ENCODE results near the gene MPRIP.
"Not testable (repeated sequence)": the region's sequence is repeated elsewhere in the genome, so short reads cannot be mapped to it uniquely, and the experiment has no call there.

DNA sequence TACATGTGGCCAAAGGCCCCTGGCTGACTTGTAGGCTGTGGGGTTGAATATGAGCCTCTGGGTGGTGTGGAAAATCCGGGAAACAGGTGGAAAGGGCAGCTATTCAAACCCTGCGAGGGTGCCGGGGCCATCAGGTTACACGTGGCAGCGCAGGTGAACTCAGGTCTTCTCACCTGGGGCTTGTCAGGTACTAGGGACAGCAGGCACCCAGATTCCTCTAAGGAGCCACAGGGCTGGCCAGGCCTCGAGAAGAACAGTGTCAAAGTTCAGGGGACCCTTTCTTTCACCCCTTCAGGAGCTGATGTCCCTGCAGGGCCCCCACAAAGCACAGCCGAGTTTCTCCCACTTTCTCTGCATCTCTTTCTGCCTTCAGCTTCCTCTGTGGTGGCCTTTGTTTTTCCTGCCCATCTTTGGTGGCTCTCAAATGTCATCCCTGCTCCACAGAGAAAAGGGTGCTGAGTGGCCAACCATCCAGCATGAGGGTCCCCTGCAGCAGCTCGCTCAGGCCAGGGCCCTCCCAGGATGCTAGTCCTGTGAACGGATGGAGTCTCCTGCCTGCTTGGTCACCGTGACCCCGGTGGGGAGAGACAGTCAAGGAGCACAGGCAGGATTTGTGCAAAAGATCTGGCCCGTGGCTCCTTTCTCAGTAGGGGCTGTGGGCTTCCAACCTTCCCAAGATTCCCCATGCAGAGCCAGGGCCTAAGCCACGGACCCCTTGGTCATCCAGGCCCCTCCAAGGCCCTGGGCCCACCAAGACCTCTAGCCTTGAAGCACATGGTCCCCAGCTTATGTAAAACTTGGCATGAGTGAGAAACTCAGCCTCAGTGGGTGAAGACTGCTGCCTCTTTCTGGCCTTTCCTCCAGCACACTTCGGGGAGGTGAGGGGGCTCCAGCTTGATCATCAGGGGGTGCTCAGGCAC is 28.2 kb upstream of the MPRIP start:
- TF ChIP-seq POLR2A, CTCF (IDR thresholded peaks at IDR 0.05): not testable (repeated sequence)
